Measurements from ENCODE around the gene BCL2A1.
"Not testable (repeated sequence)": the region's sequence is repeated elsewhere in the genome, so short reads cannot be mapped to it uniquely, and the experiment has no call there.

The BCL2A1 gene

GRCh38 chr15:79989183-79989582, 18.2 kb upstream of the BCL2A1 start:
- no peak for DNase-seq (ENCODE audit: low read depth, low spot score)

- no peak for DNase-seq (ENCODE audit: low read depth, low spot score)
These were observed 17.6 kb upstream of the BCL2A1 start for GRCh38 chr15:79988448-79989117.

- no peak for DNase-seq (ENCODE audit: low read depth, low spot score)
These were observed 17.0 kb upstream of the BCL2A1 start for GRCh38 chr15:79987969-79988368.

- no peak for DNase-seq (ENCODE audit: low read depth, low spot score)
These were observed 16.6 kb upstream of the BCL2A1 start for GRCh38 chr15:79987569-79987955.

GRCh38 chr15:79981831-79982455, 10.9 kb upstream of the BCL2A1 start:
- DNase-seq (ENCODE audit: low read depth, low spot score) = no peak

GRCh38 chr15:79978655-79979514, 7.9 kb upstream of the BCL2A1 start:
- DNase-seq (ENCODE audit: low read depth, low spot score) = no peak

- no peak for DNase-seq (ENCODE audit: low read depth, low spot score)
These were observed 7.3 kb upstream of the BCL2A1 start for GRCh38 chr15:79978260-79978654.

GRCh38 chr15:79977431-79978054, 6.5 kb upstream of the BCL2A1 start:
- DNase-seq (ENCODE audit: low read depth, low spot score) = no peak

GRCh38 chr15:79973456-79974195, 2.6 kb upstream of the BCL2A1 start:
- DNase-seq (ENCODE audit: low read depth, low spot score) = no peak

GRCh38 chr15:79972863-79973262, 1.9 kb upstream of the BCL2A1 start:
- DNase-seq (ENCODE audit: low read depth, low spot score) = no peak

GRCh38 chr15:79970181-79970580, 815 bp downstream of the BCL2A1 start:
- no peak for DNase-seq (ENCODE audit: low read depth, low spot score)

- no peak for DNase-seq (ENCODE audit: low read depth, low spot score)
These were observed 1.9 kb downstream of the BCL2A1 start for GRCh38 chr15:79969146-79969545.

- DNase-seq (ENCODE audit: low read depth, low spot score) = no peak
These were observed 3.5 kb downstream of the BCL2A1 start for GRCh38 chr15:79967298-79968182.

GRCh38 chr15:79966634-79967297, 4.2 kb downstream of the BCL2A1 start:
- DNase-seq (ENCODE audit: low read depth, low spot score) = no peak

GRCh38 chr15:79965846-79966630, 5.0 kb downstream of the BCL2A1 start:
- no peak for DNase-seq (ENCODE audit: low read depth, low spot score)

GRCh38 chr15:79964232-79964805, 6.7 kb downstream of the BCL2A1 start:
- DNase-seq (ENCODE audit: low read depth, low spot score) = no peak

GRCh38 chr15:79962921-79963320, 8.1 kb downstream of the BCL2A1 start:
- DNase-seq (ENCODE audit: low read depth, low spot score) = not testable (repeated sequence)

GRCh38 chr15:79962178-79962577, 8.8 kb downstream of the BCL2A1 start:
- DNase-seq (ENCODE audit: low read depth, low spot score) = no peak

Measured in brain pericyte (primary cell).